Endothelial cell of umbilical vein (primary cell): ENCODE results near the gene MBTD1. TPM values are rescaled to one million over a fixed set of nuclear protein-coding genes. Genes with fewer than 3 reads are reported as not detected.

Source experiments
- BruUV-seq: library from RNA; stranded (reverse); fragments of 400-500 nt; replicated peaks from 2 replicates; lab custom pipeline; 2021; lab: Mats Ljungman, UMichigan
- CTCF ChIA-PET: fragments of 300-600, 350-600 bp; sonication (Branson Sonifier 250); formaldehyde crosslinking; loops from one replicate; lab custom pipeline; 2021; ENCODE audit warnings: antibody characterized with exemption, inconsistent platforms; lab: Charles Lee
- POLR2A ChIA-PET: fragments of 300-600, 350-600 bp; sonication (Branson Sonifier 250); formaldehyde crosslinking; loops from one replicate; lab custom pipeline; 2021; ENCODE audit warnings: antibody characterized with exemption, inconsistent platforms; lab: Charles Lee
- DNase-seq: peaks from one replicate; pipeline ENCODE4 v3.0.0-alpha.2; 2011; ENCODE audit warnings: low read depth, low spot score
- FAIRE-seq: peaks from 2 replicates; lab custom pipeline; 2011; peaks lifted over from hg19 to GRCh38; lab: Jason Lieb, UNC
- H2AFZ ChIP-seq: 2 replicates; pipeline ENCODE4 v1.6.0; 2012; ENCODE audit warnings: low read depth, low read length, control low read depth, inconsistent platforms
- H3K27ac ChIP-seq: 2 replicates; pipeline ENCODE4 v1.5.1; 2011; ENCODE audit warnings: low read depth, mild to moderate bottlenecking, control low read depth, low read length, moderate library complexity; ENCODE audit not compliant: insufficient read depth
- H3K27me3 ChIP-seq, 2 experiments: 2 replicates each; pipeline versions ENCODE4 v1.6.0 to v1.6.1; 2011; ENCODE audit warnings: low read length in 2 of 2, mixed read lengths in 1 of 2; ENCODE audit not compliant: control insufficient read depth in 2 of 2, insufficient read depth in 2 of 2
- H3K36me3 ChIP-seq, 2 experiments: 2 replicates in 1 of 2; 3 replicates in 1 of 2; pipeline ENCODE4 v1.5.1; 2011; ENCODE audit warnings: low read length in 2 of 2, mild to moderate bottlenecking in 1 of 2, moderate library complexity in 1 of 2; ENCODE audit not compliant: control insufficient read depth in 2 of 2, insufficient read depth in 2 of 2; ENCODE audit errors: extremely low read depth in 1 of 2
- H3K4me1 ChIP-seq: 3 replicates; pipeline ENCODE4 v1.5.1; 2011; ENCODE audit warnings: mild to moderate bottlenecking, low read length; ENCODE audit not compliant: control insufficient read depth, insufficient read depth; ENCODE audit errors: extremely low read depth
- H3K4me2 ChIP-seq: 2 replicates; pipeline ENCODE4 v1.6.1; 2011; ENCODE audit warnings: low read length, control low read depth, mixed read lengths; ENCODE audit not compliant: insufficient read depth
- H3K4me3 ChIP-seq, 3 experiments: fragments of 200-600 bp in 1 of 3; sonication (generic), shearing (Covaris generic) in 1 of 3; replicated peaks in 1 of 3; 2 replicates each; pipeline ENCODE4 v1.5.1; 2011 to 2016; ENCODE audit warnings: control low read depth in 3 of 3, low read length in 3 of 3, mild to moderate bottlenecking in 2 of 3, inconsistent platforms in 1 of 3, low read depth in 1 of 3, moderate library complexity in 1 of 3; ENCODE audit not compliant: insufficient read depth in 1 of 3
- H3K79me2 ChIP-seq: 2 replicates; pipeline ENCODE4 v1.6.0; 2012; ENCODE audit warnings: low read length, inconsistent platforms; ENCODE audit not compliant: control insufficient read depth, insufficient read depth
- H3K9ac ChIP-seq: replicated peaks from 2 replicates; pipeline ENCODE3; 2011; ENCODE audit warnings: low read length, control low read depth; ENCODE audit not compliant: insufficient read depth; ENCODE audit errors: extremely low read depth
- H3K9me1 ChIP-seq: replicated peaks from 3 replicates; pipeline ENCODE4 v1.6.0; 2011; ENCODE audit warnings: mild to moderate bottlenecking, low read length; ENCODE audit not compliant: control insufficient read depth, insufficient read depth; ENCODE audit errors: extremely low read depth
- H3K9me3 ChIP-seq: replicated peaks from 2 replicates; pipeline ENCODE4 v1.5.1; 2012; ENCODE audit warnings: low read length, inconsistent platforms; ENCODE audit not compliant: control insufficient read depth, insufficient read depth
- H4K20me1 ChIP-seq: replicated peaks from 2 replicates; pipeline ENCODE3; 2011; ENCODE audit warnings: mild to moderate bottlenecking, low read length; ENCODE audit not compliant: control insufficient read depth, insufficient read depth; ENCODE audit errors: extremely low read depth
- CTCF ChIP-seq, 2 donors: IDR thresholded peaks; 1 replicate in 1 of 2; 2 replicates in 1 of 2; pipeline ENCODE4 v1.5.1; 2011; ENCODE audit warnings: low read length in 2 of 2, mild to moderate bottlenecking in 2 of 2, moderate library complexity in 2 of 2, control low read depth in 1 of 2, inconsistent platforms in 1 of 2, low read depth in 1 of 2; ENCODE audit not compliant: insufficient read depth in 1 of 2; ENCODE audit errors: extremely low read depth in 1 of 2
- EZH2 ChIP-seq: IDR thresholded peaks from 2 replicates; pipeline ENCODE4 v1.6.1; 2012; ENCODE audit warnings: borderline replicate concordance, low read depth, mild to moderate bottlenecking, moderate library complexity, low read length, inconsistent platforms; ENCODE audit not compliant: severe bottlenecking
- FOS ChIP-seq: IDR thresholded peaks from 2 replicates; pipeline ENCODE4 v1.6.1; 2011; ENCODE audit warnings: mild to moderate bottlenecking, low read length, moderate library complexity, borderline replicate concordance; ENCODE audit not compliant: insufficient read depth
- GATA2 ChIP-seq: IDR thresholded peaks from 2 replicates; pipeline ENCODE4 v1.7.0; 2011; ENCODE audit warnings: low read depth, mild to moderate bottlenecking, moderate library complexity, mixed read lengths, low read length; ENCODE audit not compliant: insufficient read length, insufficient read depth
- JUN ChIP-seq: IDR thresholded peaks from 2 replicates; pipeline ENCODE4 v1.6.1; 2011; ENCODE audit warnings: borderline replicate concordance, low read depth; ENCODE audit not compliant: insufficient read length, insufficient read depth
- MYC ChIP-seq: IDR thresholded peaks from one replicate; pipeline ENCODE4 v1.6.1; 2011; ENCODE audit warnings: mild to moderate bottlenecking, low read depth, low read length
- POLR2AphosphoS5 ChIP-seq: IDR thresholded peaks from 2 replicates; pipeline ENCODE4 v1.6.1; 2012; ENCODE audit warnings: low read depth, mild to moderate bottlenecking, control low read depth, low read length, moderate library complexity; ENCODE audit not compliant: insufficient read depth
- dilution Hi-C: fragments of 300-500 bp; cut with MboI; formaldehyde crosslinking; loops from one replicate; pipeline ENCODE4 v1.15.0; 2019; ENCODE audit warnings: low sequenced_read_pairs; ENCODE audit not compliant: extremely low pct_ligation_motif_present
- intact Hi-C: fragments of 100-400 bp; cut with micrococcal nuclease; formaldehyde crosslinking; loops from one replicate; pipeline ENCODE4 v1.10.0; 2022
- polyA plus RNA-seq, 4 experiments: library from polyadenylated mRNA; depleted of rRNA in 3 of 4; stranded (reverse) in 3 of 4; unstranded in 1 of 4; fragments of >200 nt; gene quantifications; 2 replicates each; pipeline versions ENCODE4 v1.2.1 to v1.2.3, GENCODE V29; 2011 to 2012; ENCODE audit warnings: missing spikeins in 1 of 4
- total RNA-seq: library from RNA; stranded (reverse); gene quantifications from 2 replicates; pipeline ENCODE4 v1.2.3, GENCODE V29; 2021

The MBTD1 gene
- total and polyA plus RNA-seq, 2 donors (not counting 3 experiments of a cell fraction or from before 2014, with no cell fraction given) = 4.8 to 14.0 TPM

GRCh38 chr17:51132964-51133319 is 126.9 kb downstream of the MBTD1 start:
- Histone ChIP-seq H3K79me2 (no peaks in the 10 kb centered on the region), H3K9me1 (no peaks in the 10 kb centered on the region), H3K36me3 (no peaks in the 10 kb centered on the region), H3K9ac (peak overlapping the region; percentile 5), H3K9me3 (no peaks in the 10 kb centered on the region), H3K27me3 (no peaks in the 10 kb centered on the region), H3K4me1 (peaks cover 23% of the 10 kb centered on the region), H3K4me3 (no peak overlapping the region), H3K4me2 (peak overlapping the region; percentile 72), H4K20me1 (no peaks in the 10 kb centered on the region), H2AFZ (peak overlapping the region; percentile 13), H3K27ac (peak overlapping the region; percentile 82)
- DNase-seq (peak; percentile 94), FAIRE-seq (peak; percentile 95)
- dilution Hi-C loops (no loop called here), intact Hi-C loops (loop anchor here (1.0 kb wide), 2 partner anchors 12 to 20 kb away; partner anchors contain the start of gene NME1)
- POLR2A ChIA-PET = no interaction called here
- CTCF ChIA-PET = interaction anchor here (0.6 to 2.5 kb wide), 5 partner anchors 9 to 93 kb away, joined by 3 to 12 read pairs (median 3); partner anchors contain the start of gene NME1
- TF ChIP-seq POLR2AphosphoS5 = peak; percentile 69
- peak; percentile 69 for TF ChIP-seq FOS
- peak; percentile 81 for TF ChIP-seq JUN
- TF ChIP-seq GATA2 = peak; percentile 39
- TF ChIP-seq MYC = no peak
- no TSS peak for BruUV-seq

DNA sequence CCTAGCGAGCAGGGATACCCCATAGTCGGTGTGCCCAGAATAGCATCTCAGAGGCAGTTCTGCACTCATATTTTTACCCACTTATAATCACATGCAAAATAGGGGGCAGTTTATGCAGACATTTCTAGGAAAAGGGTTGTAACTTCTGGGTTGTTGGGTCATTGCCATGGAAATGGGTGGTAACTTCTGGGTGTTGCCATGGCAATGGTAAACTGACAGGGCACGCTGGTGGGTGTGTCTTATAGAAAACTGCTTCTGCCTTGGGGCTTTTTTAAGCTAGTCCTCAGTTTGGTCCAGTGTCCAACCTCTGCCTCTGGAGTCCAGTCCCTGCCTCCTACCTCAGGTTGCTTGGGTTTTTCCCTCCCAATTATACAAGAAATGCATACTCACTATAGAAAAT is 131.8 kb downstream of the MBTD1 start:
- Histone ChIP-seq H4K20me1 (no peaks in the 10 kb centered on the region), H3K4me2 (no peak overlapping the region), H3K9me3 (no peaks in the 10 kb centered on the region), H3K9ac (no peak overlapping the region), H3K79me2 (no peaks in the 10 kb centered on the region), H3K4me1 (peaks cover 15% of the 10 kb centered on the region), H3K9me1 (no peaks in the 10 kb centered on the region), H2AFZ (no peak overlapping the region), H3K27me3 (no peaks in the 10 kb centered on the region), H3K36me3 (no peaks in the 10 kb centered on the region), H3K27ac (no peak overlapping the region), H3K4me3 (no peak overlapping the region)
- intact Hi-C loops = no loop called here
- DNase-seq = no peak
- FAIRE-seq = no peak
- ChIA-PET CTCF (no interaction called here), POLR2A (no interaction called here)
- no peak for TF ChIP-seq EZH2
- no peak for TF ChIP-seq FOS
- TF ChIP-seq CTCF (IDR thresholded peaks at IDR 0.05; ENCODE audit: extremely low read depth in 1 of 2, insufficient read depth in 1 of 2, low read depth in 1 of 2, low read length in 2 of 2) = no peak
- no TSS peak for BruUV-seq
- dilution Hi-C loops = no loop called here
